ENCODE measurements around the gene JUP.
A peak's percentile ranks its signal among the peaks of the same experiment; 100 is the strongest.
"Not testable (repeated sequence)": the region's sequence is repeated elsewhere in the genome, so short reads cannot be mapped to it uniquely, and the experiment has no call there.

JUP gene

DNA sequence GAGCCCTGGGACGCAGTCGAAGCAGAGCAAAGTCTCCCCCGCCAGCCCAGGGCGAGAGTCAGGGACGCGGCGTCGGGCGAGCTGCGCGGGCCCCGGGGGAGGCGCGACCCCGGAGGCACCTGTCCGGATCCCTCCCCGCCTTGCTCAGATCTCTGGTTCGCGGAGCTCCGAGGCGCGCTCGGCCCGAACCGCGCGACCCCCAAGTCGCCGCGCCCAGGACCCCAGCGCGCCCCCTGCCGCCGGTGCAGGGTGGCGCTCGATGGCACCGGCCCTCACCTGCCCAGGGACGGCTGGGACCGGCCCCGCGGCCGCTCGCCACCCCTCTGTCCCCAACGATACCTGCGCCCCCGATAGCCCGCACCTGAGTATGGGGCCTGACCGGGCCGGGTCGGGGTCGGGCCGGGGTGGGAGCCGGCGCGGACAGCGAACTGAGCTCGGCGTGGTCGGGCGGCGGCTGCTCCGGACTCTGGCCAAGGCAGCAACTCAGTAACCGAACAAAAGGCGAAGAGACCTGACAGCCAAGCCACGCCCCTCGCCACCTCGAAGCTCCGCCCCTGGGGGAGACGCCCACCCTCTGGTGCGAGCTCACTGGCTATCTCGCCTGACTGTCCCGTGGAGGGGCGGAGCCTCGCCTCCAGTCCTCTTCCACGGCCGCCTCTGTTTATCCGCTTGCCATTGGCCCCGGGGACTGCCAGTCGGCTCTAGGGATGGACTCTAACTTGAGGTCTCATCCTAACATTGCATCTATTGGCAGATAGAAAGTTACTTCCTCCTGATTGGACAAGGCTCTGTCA is at the start of gene JUP:
Gene JUP (minus strand): TSS at position 485 of the 794 bp plus-strand sequence. CDS start 14,857 bp downstream, outside the sequence.
- peak; percentile 92 for DNase-seq

DNA sequence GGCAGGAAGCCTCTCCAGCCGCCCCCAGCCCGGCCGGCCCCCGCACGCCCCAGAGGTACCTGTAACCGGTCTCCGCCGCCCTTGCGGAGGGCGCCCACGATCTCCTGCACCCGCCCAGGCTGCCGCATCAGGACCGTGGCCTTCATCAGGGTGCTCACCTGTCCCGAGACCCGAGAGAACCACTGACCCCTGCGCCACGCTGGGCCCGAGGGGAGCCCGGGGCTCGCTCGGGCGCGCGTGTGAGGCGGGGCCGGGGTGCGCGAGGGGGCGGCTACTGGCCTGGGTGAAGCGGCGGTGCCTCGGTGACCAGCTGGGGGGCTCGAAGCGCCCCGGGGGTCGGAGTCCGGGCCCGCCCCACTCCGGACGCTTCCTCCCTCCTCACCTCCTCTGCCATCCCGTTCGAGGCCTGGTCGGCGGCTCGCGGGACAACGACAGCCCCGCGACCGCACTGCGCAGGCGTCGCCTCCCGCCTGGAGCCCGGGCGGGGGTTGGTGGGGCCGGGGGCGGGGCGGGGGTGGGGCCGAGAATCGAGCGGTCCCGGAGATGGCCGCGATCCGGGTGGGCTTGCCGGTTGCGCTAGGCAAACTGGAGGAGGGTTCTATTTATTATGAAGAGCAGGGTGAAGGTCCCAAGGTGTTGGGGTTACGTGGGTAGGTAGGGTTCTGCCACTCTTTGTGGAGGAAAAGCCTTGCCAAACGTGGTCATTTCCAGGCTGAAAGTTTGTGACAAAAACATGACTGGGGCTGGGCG is 49.5 kb upstream of the JUP start, which contains the start of gene NT5C3B:
Gene NT5C3B (minus strand): TSS at position 433 of the 750 bp plus-strand sequence. CDS start 39 bp downstream, at position 394.
- peak; percentile 75 for DNase-seq

DNA sequence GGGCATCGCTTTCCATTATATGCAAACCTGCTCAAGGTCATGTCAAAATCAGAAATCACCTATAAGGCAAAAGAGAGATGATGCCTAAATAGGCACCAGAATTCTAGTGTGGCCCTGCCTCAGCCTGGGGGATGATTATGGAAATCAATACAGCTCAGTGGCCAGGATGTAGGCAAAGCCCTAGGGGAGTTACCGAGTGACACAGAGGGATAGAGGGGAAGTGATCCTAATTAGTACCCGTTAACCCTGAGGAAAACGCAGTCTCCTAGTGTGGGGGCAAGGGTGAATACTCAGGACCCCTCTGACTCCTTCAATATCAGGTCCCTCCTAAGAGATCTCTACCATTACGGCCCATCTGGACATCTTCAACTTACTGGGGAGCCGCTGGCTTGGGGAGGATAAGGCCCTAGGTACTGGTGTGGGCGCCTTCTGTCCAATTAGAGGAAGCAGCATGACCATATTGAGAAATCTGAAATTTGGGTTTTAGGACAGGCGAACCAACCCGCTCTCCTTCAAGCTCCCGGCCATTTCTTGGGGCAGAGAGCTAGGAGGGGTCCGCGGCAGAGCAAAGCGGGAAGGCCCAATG is 48.8 kb upstream of the JUP start:
- no peak for DNase-seq

DNA sequence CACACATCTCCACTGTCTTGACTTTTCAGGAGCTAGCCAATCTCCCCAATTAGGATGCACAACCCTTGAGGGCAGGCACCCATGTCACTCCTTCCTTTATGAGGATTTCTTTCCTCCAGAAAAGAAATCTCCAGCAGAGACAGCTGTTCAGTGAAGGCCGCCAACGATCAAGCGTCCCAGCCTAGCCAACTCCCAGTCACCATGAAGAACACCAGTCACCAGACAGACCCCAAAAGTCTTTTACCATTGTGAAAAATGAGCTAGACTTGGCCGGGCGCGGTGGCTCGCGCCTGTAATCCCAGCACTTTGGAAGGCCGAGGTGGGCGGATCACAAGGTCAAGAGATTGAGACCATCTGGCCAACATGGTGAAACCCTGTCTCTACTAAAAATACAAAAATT is 43.5 kb upstream of the JUP start:
- DNase-seq, result not testable (repeated sequence)

DNA sequence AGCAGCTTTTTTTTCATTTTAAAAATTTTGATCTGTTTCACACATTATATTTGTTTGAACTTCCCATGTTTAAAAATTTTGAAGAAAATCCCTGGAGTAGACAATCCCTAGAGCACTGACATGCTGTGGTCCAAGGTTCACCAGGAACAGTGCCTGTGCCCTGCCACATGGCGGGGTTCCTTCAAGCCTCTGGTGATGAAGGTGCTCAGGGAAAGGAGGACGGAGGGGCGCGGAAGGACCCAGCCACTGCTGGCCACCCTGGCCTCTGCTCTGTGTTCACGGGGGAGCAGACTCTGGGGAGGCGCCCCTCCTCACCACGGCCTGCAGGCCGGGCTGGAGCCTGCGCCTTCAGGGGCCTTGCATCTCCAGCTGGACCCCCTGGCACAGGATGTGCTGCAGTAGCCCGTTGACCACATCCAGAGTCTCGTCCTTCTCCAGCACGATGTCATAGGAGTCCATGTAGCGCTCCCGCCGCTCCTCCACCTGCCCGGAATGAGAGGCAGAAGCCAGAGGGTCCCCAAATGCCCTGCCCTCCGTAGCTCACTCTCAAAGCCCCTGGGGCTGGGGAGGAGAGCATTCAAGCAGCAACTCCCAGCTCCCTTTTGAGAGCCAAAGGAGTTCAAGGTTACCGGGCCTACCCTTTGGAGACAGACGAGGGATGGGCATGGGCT is 38.8 kb upstream of the JUP start:
- no peak for DNase-seq

DNA sequence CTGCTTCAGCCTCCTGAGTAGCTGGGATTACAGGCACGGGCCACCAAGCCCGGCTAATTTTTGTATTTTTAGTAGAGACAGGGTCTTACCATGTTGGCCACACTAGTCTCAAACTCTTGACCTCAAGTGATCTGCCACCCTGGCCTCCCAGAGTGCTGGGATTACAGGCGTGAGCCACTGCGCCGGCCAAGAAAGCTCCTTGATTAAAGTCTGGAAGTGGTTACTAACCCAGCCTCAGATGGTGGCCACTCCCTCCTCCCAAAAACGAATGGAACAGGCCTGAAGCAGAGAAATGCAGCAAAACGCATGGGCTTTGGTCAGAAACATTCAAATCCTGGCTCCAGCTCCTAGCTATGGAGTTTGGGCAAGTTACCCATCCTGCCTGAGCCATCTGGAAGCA is 37.6 kb upstream of the JUP start:
- no peak for DNase-seq

DNA sequence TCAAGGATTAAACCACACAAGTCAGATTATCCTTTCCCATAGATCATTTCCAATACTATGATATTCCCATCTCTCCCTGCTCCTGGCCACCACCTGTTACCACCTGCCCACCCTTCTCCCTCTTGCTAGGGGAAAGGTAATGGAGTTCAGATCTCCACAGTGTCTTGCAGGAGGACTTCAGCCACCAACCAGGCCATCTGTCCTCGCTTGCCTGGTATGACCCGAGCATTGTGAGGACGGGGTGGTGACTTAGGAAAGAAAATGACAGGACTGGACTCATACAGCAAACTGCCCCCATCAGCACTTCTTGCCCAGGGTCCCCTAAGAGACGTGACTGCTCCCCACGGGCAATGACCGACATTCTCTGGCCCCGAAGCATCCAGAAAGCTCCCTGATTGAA is 37.1 kb upstream of the JUP start:
- no peak for DNase-seq

DNA sequence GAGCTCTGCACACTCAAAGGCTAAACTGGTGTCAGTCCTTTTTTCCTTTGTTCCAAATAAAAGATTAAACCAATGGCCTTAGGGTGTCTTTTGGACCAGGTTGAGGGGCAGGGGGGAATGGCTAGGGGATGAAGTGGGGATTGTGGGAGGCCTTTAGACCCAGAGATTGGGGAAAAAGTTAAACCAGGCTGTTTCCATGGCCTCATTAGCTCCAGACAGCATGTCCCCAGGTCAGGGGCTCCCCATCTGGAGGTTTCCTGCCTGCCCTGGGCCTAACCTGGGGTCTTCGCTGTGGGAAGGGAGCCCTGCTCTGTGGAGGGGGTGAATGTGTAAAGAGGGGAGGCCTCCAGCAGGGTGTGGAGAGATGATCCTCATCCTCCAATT is 36.6 kb upstream of the JUP start:
- DNase-seq, result no peak

DNA sequence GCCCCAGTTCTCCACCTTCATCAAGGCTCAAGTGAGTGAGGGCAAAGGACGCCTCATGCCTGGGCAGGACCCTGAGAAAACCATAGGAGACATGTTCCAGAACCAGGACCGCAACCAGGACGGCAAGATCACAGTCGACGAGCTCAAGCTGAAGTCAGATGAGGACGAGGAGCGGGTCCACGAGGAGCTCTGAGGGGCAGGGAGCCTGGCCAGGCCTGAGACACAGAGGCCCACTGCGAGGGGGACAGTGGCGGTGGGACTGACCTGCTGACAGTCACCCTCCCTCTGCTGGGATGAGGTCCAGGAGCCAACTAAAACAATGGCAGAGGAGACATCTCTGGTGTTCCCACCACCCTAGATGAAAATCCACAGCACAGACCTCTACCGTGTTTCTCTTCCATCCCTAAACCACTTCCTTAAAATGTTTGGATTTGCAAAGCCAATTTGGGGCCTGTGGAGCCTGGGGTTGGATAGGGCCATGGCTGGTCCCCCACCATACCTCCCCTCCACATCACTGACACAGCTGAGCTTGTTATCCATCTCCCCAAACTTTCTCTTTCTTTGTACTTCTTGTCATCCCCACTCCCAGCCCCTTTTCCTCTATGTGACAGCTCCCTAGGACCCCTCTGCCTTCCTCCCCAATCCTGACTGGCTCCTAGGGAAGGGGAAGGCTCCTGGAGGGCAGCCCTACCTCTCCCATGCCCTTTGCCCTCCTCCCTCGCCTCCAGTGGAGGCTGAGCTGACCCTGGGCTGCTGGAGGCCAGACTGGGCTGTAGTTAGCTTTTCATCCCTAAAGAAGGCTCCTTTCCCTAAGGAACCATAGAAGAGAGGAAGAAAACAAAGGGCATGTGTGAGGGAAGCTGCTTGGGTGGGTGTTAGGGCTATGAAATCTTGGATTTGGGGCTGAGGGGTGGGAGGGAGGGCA is 36.0 kb upstream of the JUP start:
- DNase-seq, result no peak

DNA sequence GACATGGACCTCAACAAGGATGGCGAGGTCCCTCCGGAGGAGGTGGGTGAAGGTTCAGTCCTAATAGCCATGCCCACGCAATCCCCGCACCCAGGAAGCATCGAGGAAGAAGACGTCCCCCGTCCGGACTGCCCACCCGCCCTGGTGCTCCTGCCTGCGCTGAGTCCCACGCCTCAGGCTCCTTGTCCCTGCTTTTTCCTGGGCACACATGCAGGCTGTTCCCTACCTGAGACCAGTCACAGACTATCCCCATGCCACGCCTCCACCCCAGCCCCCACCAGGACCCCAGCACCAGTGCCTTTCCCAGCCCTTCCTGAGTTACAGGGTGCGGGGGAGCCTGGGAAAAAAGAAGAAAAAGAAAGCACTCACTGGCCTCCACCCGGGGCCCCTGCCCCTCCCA is 35.3 kb upstream of the JUP start:
- no peak for DNase-seq

DNA sequence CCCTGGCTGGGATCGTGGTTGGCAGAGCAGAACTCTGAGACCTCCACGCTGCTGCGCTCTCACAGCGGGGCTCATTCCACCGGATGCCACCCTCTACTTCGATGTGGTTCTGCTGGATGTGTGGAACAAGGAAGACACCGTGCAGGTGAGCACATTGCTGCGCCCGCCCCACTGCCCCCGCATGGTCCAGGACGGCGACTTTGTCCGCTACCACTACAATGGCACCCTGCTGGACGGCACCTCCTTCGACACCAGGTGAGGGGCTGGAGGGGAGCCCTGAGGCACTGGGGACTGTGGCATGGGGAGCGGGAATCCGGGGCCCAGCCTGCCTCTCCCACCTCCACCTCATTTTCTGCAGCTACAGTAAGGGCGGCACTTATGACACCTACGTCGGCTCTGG is 31.5 kb upstream of the JUP start:
- DNase-seq, result no peak

DNA sequence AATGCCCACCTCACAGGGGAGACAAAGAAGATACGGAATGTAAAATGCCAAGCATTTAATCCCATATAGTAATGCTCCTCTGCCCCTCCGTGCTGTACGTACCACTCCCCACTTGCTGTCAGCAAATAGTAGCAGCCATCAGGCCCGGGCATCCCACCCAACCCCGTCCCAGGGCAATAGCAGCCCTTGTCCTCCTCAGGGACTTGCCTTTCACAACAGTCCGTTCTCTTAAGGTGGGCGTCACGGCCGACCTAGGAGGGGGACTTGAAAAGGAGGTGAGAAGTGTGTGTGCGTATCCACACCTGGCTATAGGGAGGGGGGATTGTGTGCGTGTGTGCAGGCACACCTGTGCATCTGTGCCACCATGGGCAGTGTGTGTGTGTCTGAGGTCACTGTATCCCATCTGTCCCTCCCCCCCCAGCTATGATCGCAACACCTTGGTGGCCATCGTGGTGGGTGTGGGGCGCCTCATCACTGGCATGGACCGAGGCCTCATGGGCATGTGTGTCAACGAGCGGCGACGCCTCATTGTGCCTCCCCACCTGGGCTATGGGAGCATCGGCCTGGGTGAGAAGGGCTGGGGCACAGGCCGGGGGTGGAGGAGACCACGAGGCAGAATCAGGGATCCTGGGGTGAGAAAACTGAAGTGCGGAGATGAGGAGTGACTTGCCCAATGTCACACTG is 30.3 kb upstream of the JUP start:
- no peak for DNase-seq

DNA sequence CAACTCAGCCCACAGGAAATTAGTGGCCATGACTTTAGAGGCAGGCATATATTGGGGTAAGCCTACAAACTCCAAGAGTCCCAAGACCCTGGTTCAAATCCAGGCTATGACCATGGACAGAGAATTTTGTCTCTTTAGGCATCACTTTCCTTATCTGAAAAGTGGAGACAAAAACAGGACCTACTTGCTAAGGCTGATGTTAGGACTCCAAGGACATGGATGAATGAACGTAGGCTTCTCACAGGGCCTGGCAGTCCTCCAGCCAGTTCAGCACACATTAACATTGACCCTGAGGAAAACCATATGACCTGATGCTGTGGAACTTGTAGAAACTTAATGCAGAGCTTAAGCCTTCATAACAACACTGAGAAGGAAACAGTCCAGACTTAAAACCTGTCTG is 27.7 kb upstream of the JUP start:
- DNase-seq, result no peak

DNA sequence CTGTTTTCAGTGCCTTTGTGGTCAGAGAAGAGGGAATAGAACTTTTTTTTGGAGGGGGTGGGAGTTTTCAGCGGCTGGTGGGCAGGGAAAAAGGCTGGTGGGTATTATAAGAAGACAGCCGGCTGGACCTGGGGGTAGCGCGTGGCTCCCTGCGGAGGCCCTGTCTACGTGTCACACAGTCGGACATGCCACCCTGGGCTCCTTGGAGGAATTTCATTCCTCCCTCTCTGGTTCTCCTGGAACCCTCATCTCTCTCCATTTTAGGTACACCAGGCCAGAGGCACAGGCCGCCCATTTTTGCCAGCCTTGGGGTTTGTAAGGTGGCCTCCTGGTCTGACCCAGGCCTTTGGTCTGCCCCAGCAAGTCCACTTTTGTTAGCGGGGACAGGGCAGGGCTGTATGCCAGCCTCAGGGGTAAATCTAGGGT is 27.2 kb upstream of the JUP start:
- DNase-seq, result no peak

DNA sequence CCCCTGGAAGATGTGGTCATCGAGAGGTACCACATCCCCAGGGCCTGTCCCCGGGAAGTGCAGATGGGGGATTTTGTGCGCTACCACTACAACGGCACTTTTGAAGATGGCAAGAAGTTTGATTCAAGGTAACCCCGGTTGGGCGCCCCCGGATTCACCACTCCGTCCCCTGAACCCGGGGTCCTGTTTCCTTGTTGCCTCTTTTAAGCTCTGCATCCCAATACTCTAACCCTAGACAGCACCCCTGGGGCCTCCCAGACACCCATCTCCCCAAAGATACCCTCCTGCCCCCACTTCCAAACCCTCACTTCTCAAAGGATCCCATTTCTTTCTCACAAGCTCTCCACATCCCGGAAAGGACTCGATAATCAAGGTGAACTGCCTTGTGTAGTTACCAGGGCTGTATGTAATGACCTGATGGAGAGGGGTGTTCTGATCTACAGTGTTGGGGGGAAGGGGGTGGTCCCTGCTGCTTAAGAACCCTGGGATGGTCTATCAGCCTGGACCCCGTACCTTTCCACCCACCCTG is 26.7 kb upstream of the JUP start:
- no peak for DNase-seq

DNA sequence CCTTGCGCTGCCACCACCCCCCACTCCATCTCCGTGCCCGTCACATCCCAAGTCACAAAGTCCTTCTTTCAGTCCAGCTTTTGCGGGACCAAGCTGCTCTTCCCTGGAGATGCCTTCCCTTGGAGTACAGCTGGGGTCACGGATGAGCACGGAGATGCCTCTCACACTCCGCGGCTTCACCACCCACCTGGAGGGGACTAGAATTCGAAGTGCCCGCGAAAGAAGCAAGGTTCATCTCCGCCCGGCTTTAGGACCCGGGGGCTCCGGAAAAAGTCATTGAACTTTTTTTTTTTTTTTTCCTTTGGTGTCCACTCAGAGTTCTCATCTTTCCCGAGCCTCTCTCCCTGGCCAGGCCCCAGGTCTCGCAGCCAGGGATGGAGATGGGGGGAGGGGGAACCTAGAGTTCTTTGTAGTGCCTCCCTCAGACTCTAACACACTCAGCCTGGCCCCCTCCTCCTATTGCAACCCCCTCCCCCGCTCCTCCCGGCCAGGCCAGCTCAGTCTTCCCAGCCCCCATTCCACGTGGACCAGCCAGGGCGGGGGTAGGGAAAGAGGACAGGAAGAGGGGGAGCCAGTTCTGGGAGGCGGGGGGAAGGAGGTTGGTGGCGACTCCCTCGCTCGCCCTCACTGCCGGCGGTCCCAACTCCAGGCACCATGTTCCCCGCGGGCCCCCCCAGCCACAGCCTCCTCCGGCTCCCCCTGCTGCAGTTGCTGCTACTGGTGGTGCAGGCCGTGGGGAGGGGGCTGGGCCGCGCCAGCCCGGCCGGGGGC is 26.1 kb upstream of the JUP start, which contains the start of gene FKBP10:
Gene FKBP10 (plus strand): TSS at position 624 of the 771 bp plus-strand sequence. CDS start 31 bp downstream, at position 655.
- DNase-seq, result peak; percentile 13

DNA sequence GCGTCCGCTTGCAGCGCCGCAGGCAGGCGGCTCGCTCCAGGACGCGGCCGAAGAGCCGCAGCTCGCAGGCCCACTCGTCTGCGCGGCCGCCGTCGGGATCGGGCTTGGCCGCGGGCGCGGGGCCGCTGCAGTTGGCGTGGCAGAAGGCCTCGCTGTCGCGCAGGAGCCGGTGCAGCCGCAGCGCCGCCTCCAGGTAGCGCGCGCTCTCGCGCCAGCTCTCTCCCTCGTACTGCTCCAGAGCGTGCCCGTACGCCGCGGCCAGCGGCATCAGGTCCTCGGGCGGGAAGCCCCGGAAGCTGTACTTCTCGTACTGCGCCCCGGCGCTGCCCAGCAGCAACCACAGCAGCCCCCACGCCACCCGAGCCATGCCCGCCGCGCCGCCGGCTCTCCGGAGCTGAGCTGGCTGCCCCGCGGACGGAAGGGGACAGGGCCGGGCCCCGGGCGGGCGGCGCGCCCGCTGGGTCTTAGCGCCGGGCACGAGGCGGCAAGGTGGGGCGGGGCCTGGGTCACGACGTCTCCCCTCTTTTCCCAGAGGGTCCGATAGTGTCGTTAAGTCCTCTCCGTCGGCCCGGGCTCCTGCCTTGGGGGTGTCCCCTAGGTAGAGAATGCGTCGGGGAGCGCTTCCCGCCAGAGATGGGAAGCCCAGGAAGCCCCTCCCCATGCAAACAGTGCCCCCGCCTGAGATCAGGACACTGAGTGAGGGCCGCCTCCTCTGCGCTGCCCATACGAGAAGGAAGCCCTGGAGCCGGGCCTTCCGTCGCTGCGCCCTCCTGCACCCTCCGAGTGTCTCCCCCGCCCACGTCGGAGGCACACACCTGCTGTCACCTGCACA is 25.3 kb upstream of the JUP start, which contains the start of gene P3H4:
Gene P3H4 (minus strand): TSS at position 401 of the 832 bp plus-strand sequence. CDS start 34 bp downstream, at position 367.
- peak; percentile 73 for DNase-seq

DNA sequence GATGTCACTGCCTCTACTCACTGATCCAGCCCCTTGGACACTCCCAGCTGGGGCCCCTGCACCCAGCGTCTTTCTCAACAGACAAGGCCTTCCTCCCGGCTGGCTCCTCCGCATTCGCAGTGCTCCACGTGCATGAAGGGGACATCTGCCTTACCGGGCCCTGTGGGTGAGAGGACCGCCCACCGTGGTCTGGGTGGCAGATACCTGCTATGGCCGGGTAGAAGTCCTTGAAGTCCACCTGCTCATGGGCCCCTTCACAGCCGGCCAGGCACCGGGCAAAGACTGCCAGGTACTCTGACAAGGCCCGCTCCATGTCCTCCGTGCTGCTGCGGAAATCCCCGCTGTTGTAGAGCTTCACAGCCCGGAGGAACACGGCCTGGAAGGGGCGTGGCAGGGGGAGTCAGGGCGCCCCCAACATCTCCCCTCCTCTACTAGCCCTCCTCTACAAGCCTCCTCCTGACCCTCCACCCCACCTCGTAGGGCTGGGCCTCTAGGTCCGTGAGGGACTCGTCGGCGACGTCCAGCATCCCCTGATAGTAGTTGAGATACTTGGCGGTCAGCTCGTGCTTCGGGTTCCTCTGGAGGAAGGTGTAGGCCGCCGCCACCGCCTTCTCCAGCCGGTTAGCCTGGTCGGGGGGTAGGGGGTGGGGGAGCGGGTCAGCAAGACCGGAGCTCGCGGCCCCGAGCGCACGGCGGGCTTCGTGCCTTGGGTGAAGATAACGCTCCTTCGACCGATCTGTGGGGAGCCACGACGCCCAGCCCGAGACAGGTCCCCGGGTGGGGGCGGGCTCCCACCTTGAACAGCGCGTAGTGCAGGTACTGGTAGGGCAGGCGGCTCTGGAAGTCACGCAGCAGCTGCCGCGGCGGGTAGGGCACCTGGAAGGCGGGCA is 24.4 kb upstream of the JUP start:
- DNase-seq, result peak; percentile 13
